PC-3 (cell line): ENCODE data around the gene COL4A6. TPM values are rescaled to one million over a fixed set of nuclear protein-coding genes. Genes with fewer than 3 reads are reported as not detected.

Experiments used
- ATAC-seq: fragments of 200-7000 bp; cut with Tn5 transposase; 2 replicates; pipeline ENCODE4 v1.9.1; 2020; ENCODE audit warnings: mild to moderate bottlenecking, moderate library complexity
- BruUV-seq: library from RNA; stranded (reverse); fragments of 400-500 nt; replicated peaks from 2 replicates; lab custom pipeline; 2021; lab: Mats Ljungman, UMichigan
- CTCF ChIA-PET: fragments of 300-600 bp; sonication (Branson Sonifier 250); formaldehyde crosslinking; loops from one replicate; lab custom pipeline; 2022; ENCODE audit warnings: antibody characterized with exemption; lab: Charles Lee
- POLR2A ChIA-PET: fragments of 300-600 bp; sonication (Branson Sonifier 250); formaldehyde crosslinking; loops from one replicate; lab custom pipeline; 2022; ENCODE audit warnings: antibody characterized with exemption; ENCODE audit not compliant: unreplicated experiment; lab: Charles Lee
- DNase-seq: peaks from one replicate; pipeline ENCODE4 v3.0.0-alpha.2; 2015
- H2AFZ ChIP-seq: fragments of 300-600 bp; sonication (generic); 2 replicates; pipeline ENCODE4 v1.6.0; 2016; ENCODE audit warnings: antibody characterized with exemption, low read length
- H3F3A ChIP-seq: fragments of 300-600 bp; sonication (generic); one replicate; pipeline ENCODE4 v1.6.0; 2017; ENCODE audit warnings: antibody characterized with exemption, low read length, control low read depth, mild to moderate bottlenecking; ENCODE audit not compliant: unreplicated experiment
- H3K27ac ChIP-seq: fragments of 300-600 bp; sonication (generic); 2 replicates; pipeline ENCODE4 v1.5.1; 2016; ENCODE audit warnings: mild to moderate bottlenecking, low read length
- H3K27me3 ChIP-seq: fragments of 300-600 bp; sonication (generic); 2 replicates; pipeline ENCODE4 v1.6.1; 2016; ENCODE audit warnings: low read length, mixed read lengths
- H3K36me3 ChIP-seq: fragments of 300-600 bp; sonication (generic); 2 replicates; pipeline ENCODE4 v1.6.1; 2016; ENCODE audit warnings: low read depth, mixed run types, low read length, mixed read lengths
- H3K4me1 ChIP-seq: fragments of 300-600 bp; sonication (generic); 2 replicates; pipeline ENCODE4 v1.5.1; 2016; ENCODE audit warnings: low read length; ENCODE audit not compliant: insufficient read depth
- H3K4me2 ChIP-seq: fragments of 300-600 bp; sonication (generic); 2 replicates; pipeline ENCODE4 v1.6.0; 2016; ENCODE audit warnings: low read length
- H3K4me3 ChIP-seq: fragments of 300-600 bp; sonication (generic); 2 replicates; pipeline ENCODE4 v1.5.1; 2016; ENCODE audit warnings: mild to moderate bottlenecking, low read length, mixed read lengths
- H3K79me2 ChIP-seq: fragments of 300-600 bp; sonication (generic); 2 replicates; pipeline ENCODE4 v1.6.1; 2017; ENCODE audit warnings: low read length, mixed read lengths
- H3K9ac ChIP-seq: fragments of 300-600 bp; sonication (generic); 2 replicates; pipeline ENCODE4 v1.6.0; 2016; ENCODE audit warnings: mild to moderate bottlenecking, low read length
- H3K9me2 ChIP-seq: fragments of 300-600 bp; sonication (generic); replicated peaks from 2 replicates; pipeline ENCODE4 v1.6.1; 2016; ENCODE audit warnings: mixed run types, low read length, mixed read lengths
- H3K9me3 ChIP-seq: fragments of 300-600 bp; sonication (generic); 2 replicates; pipeline ENCODE4 v1.6.1; 2016; ENCODE audit warnings: low read length, mixed read lengths
- H4K20me1 ChIP-seq: fragments of 300-600 bp; sonication (generic); 2 replicates; pipeline ENCODE4 v1.6.1; 2016; ENCODE audit warnings: low read length, mixed read lengths
- CTCF ChIP-seq: fragments of 300-600 bp; sonication (generic); conservative IDR thresholded peaks from 2 replicates; pipeline ENCODE4 v1.5.1; 2017; ENCODE audit warnings: antibody characterized with exemption, low read depth, mild to moderate bottlenecking, low read length
- EZH2 ChIP-seq: fragments of 300-600 bp; sonication (generic); IDR thresholded peaks from one replicate; pipeline ENCODE4 v1.6.1; 2017; ENCODE audit warnings: antibody characterized with exemption, mild to moderate bottlenecking, low read length; ENCODE audit not compliant: unreplicated experiment
- EZH2phosphoT487 ChIP-seq: fragments of 300-600 bp; sonication (generic); IDR thresholded peaks from 2 replicates; pipeline ENCODE4 v1.6.1; 2018; ENCODE audit warnings: mild to moderate bottlenecking, antibody characterized with exemption, low read length, borderline replicate concordance
- intact Hi-C: fragments of 100-400 bp; cut with micrococcal nuclease; formaldehyde crosslinking; loops from 2 replicates; pipeline ENCODE4 v1.9.0; 2023
- total RNA-seq: library from RNA; depleted of rRNA; stranded (reverse); fragments of >200 nt; gene quantifications from 2 replicates; pipeline ENCODE4 v1.2.3, GENCODE V29; 2014

COL4A6 gene
- total RNA-seq, 1 experiment from 2014 or later, result 4.4 TPM

GRCh38 chrX:108224727-108225621 is 213.2 kb downstream of the COL4A6 start:
- Histone ChIP-seq H3F3A (no peaks in the 10 kb centered on the region), H3K9me2 (no peaks in the 10 kb centered on the region), H3K36me3 (no peaks in the 10 kb centered on the region), H3K4me2 (no peak overlapping the region), H3K79me2 (no peaks in the 10 kb centered on the region), H3K4me3 (no peak overlapping the region), H2AFZ (0 out of 2 replicates have a peak overlapping the region, but pooled peaks have one; percentile 22), H3K9ac (peak overlapping the region; percentile 17; the same call in 1 of the 2 replicates), H4K20me1 (no peaks in the 10 kb centered on the region), H3K27ac (no peak overlapping the region), H3K27me3 (no peaks in the 10 kb centered on the region), H3K9me3 (no peaks in the 10 kb centered on the region), H3K4me1 (peaks cover 4% of the 10 kb centered on the region; the same call in 1 of the 2 replicates)
- intact Hi-C loops, result loop anchor here (1.0 to 10.0 kb wide), 3 partner anchors 80 to 312 kb away; no protein-coding TSS in a partner anchor
- DNase-seq, result peak; percentile 65
- no TSS peak for BruUV-seq
- peak; percentile 64 for ATAC-seq
- no peak for TF ChIP-seq EZH2
- peak; percentile 75 for TF ChIP-seq CTCF
- POLR2A ChIA-PET, result no interaction called here
- CTCF ChIA-PET, result interaction anchor here (0.6 to 1.4 kb wide), 9 partner anchors 46 to 312 kb away, joined by 3 to 7 read pairs (median 3); no protein-coding TSS in a partner anchor

GRCh38 chrX:108224218-108224617 is 214.0 kb downstream of the COL4A6 start:
- Histone ChIP-seq H3K4me2 (no peak overlapping the region), H4K20me1 (no peaks in the 10 kb centered on the region), H3K27ac (no peak overlapping the region), H3K4me1 (peaks cover 4% of the 10 kb centered on the region; the same call in 1 of the 2 replicates), H2AFZ (0 out of 2 replicates have a peak overlapping the region, but pooled peaks have one; percentile 22), H3K36me3 (no peaks in the 10 kb centered on the region), H3K79me2 (no peaks in the 10 kb centered on the region), H3K27me3 (no peaks in the 10 kb centered on the region), H3K9me2 (no peaks in the 10 kb centered on the region), H3K4me3 (no peak overlapping the region), H3F3A (no peaks in the 10 kb centered on the region), H3K9me3 (no peaks in the 10 kb centered on the region), H3K9ac (peak overlapping the region; percentile 17; the same call in 1 of the 2 replicates)
- no peak for DNase-seq
- no TSS peak for BruUV-seq
- TF ChIP-seq CTCF, result no peak
- no peak for TF ChIP-seq EZH2
- no peak for TF ChIP-seq EZH2phosphoT487
- peak; percentile 20; the same call in 1 of the 2 replicates for ATAC-seq
- intact Hi-C loops, result loop anchor here (1.0 to 10.0 kb wide), 3 partner anchors 81 to 313 kb away; no protein-coding TSS in a partner anchor
- ChIA-PET POLR2A (no interaction called here), CTCF (interaction anchor here (0.6 to 1.4 kb wide), 9 partner anchors 47 to 430 kb away, joined by 3 to 7 read pairs (median 3); no protein-coding TSS in a partner anchor)
